COLO668 (cell line): ENCODE results near the gene DIP2C.

Experiments
- DNase-seq: peaks from one replicate; lab custom pipeline; 2025; ENCODE audit not compliant: unreplicated experiment; lab: John Stamatoyannopoulos, UW

The DIP2C gene

DNA sequence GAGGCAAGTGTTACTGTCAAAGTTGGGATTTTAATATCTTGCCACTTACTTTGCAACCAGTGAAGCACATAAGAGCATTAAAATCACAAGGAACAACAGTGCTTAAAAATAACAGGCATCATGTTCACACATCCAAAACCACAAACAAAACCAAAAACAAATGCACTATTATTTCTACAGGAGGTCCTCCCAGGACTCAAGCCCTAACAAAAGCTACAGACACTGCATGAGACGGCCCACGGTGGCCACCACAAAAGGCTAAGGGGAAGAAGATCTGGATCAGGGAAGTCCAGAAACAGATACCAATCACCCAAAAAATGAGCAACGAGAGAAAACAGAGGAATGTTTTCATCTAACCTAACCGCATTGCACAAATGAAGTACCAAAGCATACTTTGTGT, 395.8 kb downstream of the DIP2C start:
- no peak for DNase-seq

DNA sequence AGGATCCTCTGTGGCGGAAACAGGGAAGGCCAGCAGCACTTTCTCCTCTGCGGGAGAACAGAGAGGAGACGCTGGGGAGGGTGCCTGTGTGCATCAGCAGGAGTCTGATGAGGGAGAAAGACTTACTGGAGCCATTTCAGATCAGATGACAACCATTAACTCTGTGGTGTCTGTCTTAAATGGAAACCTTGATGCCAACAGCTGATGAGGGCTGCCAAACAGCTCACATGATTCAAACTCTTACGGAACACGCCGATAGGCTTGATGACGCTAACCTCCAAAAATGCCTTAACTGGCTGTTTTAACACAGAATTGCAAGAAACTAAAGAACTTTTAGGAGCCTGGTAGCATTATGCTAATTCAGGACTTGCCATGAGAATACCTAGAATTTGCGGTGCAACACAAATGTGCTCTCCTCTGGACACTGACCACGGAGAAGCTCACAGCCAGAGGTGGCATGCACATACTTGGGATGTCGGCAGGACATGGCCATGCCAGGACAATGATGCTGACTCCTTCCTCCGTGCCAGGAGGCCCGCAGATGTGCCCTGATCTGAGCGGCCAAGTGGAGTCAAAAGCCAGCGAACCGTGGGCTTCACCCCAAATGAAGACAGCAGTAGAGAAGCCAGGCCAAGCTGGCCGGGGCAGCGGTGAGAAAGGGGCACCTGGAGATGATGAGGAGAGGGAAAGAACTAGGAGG, 399.3 kb downstream of the DIP2C start:
- no peak for DNase-seq

DNA sequence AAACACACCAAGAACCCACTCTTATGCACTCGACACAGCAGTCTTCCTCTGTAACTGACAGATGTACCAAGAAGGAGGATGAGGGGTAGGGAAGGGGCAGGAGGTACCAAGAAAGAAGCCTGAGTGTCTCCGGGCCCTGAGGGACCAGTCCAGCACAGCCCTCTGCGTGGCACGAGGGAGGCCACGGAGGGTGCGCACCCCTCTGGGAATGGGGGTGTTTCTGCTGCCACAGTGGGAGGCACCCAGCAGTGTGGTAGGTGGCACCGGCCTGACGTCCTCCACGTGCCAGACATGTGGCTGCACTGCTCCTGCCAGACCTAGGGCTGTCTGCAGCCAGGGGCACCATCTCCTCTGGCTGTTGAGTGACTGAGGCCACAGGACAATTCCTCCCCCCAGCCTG, 399.9 kb downstream of the DIP2C start:
- DNase-seq = no peak

DNA sequence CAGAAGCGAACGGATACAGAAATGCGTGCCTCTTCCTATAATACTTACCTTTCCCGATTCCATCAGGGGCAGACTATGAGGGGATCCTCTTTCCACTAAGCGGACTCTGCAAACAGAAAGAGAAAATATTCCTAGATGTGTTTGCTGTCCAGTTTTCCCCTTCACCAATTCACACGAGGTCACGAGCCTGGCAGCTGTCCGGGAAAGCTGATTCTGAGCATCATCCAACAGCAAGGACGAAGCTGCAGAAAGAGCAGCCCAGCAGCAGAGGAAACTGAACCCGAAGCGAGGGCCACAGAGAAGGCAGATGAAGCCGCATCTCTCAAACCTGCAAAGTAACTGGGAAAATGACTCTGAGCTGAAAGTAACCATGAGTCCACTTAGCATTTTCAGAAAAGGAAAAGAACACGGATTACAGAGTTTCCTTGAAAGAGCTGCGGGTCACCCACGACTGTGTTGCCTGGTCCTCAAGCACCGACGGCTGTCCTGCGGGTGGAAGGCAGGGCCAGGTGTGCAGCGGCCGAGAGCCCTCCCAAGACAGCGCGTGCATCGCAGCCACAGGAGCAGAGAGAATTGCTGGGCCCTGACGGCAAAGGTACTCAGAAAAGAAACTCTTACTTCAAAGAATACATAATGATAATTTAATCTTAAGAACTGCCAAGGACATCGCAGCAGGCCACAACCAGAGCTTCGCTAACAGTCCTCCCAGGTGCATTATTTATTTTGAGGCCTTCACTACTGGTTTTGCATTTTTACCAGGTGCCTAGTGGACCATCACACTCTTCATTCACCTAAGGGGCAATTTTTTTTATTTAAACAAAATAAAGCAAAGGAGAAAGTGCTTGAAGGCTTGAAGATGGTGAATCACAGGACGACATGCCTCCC, 400.9 kb downstream of the DIP2C start:
- no peak for DNase-seq

DNA sequence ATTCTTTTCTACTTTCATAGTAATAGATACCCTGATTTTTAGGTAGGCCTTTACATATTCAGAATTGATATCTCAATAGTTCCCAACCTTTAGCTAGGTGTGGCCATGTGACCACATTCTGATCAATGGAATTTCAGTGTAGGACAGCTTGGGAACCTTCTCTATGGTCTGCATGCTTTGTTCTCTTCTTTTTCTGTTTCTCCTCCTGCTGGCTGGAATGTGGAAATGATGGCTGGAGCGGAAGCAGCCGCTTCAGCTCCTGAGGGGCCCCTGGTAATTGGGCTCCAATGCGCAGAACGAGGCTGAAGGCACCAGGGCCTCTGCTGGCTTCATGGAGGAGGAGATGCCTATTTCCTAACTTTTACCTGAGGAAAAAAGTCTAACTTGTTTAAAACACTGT, 401.7 kb downstream of the DIP2C start:
- no peak for DNase-seq

DNA sequence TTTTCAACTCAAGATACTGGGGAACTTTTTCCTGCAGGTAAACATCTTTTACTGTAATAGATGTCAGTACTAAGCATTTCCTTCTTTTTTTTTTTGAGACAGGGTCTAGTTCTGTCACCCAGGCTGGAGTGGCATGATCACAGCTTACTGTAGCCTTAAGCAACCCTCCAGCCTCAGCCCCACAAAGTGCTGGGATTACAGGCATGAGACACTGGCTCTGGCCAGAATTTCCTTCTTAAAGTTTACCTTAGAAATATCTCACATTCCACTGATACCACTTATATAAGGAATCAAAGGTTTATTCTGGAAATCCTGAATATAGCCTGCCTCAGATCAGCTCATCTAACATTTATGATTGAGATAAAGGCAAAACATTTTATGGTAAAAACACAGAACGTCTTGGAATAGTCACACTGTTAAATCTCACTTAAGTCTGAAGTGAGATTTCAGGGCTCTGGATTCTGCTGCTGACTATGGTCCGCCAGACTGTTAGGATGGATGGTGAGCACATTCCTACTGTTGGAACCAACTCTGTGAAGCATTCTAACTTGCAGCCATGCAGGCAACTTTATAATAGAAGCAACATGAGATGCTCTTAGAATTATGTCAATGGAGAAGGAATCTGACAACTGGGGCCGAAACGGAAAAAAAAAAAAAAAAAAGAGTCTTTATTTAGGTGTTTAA, 402.3 kb downstream of the DIP2C start:
- DNase-seq = no peak

DNA sequence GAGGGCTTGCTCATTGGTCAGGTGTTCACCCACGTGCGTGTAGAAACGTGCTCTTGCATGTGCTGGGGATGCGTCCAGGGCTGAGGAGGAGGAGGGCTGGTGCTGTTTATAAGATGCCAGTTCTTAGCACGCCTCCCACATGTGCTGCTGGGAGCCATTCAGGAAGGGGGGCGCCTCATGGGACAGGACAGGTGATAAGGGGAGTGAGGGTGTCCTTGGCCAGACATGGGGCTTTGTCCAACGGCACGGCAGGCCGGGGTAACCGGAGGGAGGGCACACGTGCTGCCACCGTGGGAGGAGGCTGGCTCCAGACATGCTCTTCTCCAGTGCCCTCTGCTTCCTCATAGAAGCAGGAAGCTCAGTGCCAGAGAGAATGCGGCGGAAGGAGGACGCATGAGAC, 404.3 kb downstream of the DIP2C start:
- DNase-seq = no peak

DNA sequence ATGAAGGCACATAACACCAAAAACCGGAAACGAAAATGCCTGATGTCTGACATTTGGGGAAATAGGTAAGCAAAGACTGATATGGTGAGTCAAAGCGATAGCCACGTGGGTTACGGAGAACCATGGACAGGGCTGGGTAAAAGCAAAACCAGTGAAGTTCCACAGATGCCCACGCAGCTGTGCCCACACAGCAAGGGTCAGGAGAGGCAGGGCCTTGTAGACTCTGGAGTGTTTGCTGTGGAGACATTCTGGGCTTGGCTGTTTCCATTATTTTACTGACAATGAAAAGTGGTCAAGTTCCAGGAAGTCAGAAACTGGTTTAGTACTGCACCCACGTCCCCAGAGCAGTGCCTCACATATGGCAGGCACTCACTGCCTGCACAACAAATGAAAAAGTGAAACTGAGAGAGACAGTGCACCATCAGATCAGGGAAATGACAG, 405.5 kb downstream of the DIP2C start:
- DNase-seq = no peak

DNA sequence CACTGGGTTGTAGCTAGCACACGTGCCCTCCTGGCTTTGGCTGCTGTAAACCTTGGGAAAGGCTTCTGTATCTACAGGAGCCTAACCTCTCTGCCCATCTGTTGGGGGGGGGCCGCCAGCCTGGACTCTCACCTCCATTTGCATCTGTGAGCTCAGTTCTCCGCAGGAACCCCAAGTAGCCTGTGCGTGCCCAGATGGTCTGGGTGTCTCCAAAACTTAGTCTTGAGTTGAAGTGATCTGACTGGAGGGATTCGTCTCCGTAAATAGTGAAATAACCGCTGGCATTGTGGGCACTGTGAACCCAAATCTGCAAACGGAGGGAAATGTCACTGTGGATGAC, 406.4 kb downstream of the DIP2C start:
- no peak for DNase-seq

DNA sequence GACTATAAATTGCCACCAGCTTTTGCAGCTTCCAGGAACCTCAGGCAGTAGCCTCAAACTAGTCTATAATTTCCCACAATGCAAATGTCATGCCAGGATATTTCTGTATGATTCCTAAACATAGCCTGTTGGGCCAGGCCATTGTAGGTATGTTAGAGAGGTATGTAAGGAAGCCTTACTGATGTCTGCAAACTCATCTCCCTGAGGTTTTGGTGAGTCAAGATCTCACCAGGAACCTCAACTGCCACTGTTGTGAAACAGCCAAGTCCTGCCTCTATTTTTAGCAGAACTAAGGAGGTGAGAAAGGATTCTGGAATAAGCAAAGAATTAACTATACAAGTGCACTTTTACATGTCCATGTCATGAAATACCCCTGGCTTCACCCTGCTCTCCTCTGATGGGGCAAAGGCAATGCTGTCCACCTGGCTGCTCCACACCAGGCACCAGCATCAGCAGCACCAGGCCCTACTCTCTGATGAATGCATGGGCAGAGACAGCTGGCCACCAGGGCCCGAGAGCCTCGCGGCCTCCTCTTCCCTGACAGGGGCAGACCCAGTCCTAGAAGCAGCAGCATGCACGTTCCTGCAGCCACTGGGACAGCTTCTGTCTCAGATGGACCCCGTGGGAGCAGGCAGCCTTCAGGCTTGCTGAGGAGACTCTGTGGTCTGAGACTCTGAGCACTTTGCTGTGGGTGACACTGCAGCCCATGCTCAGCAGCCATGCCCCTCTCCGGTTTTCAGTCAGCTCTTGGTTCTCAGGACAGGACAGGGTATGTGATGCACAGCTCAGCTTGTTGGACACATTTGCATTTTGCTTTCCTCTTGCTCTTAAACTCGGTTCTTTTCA, 407.0 kb downstream of the DIP2C start:
- no peak for DNase-seq

DNA sequence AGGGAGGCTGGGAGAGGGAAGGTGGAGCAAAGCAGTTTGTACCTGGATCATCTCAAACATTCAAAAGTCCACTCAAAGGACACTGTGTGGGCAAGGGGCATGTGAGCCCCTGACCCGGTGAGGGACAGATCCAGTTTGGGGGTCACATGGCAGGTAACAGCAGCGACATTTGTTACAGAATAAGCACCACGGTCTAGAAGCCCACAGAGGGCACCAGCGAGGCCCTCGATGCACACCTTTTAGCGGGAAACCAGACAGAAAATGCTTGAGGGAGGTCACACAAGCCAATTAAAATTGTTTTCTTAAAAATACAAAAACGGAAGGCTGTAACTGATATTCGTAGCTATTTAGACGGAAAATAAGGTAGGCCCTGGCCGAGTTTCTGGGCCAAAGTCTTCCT, 409.8 kb downstream of the DIP2C start:
- no peak for DNase-seq

DNA sequence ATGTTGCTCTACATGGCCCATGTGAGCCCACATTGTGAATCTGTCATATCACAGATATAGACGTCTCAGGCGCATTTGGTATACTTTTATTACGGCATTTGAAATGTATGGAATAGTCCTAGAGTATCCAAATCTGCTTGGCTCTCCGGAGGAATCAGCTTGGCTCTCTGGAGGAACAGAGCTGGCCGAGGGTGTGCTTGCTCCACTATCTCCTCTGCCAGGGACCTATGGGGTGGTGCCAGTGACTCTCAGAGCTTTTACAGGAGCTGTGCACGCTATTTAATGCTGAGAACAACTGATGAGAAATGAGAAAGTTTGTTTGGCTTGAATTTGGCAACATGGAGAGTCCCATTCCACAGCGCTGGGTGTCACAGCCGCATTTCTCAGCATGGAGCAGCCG, 410.2 kb downstream of the DIP2C start:
- no peak for DNase-seq

DNA sequence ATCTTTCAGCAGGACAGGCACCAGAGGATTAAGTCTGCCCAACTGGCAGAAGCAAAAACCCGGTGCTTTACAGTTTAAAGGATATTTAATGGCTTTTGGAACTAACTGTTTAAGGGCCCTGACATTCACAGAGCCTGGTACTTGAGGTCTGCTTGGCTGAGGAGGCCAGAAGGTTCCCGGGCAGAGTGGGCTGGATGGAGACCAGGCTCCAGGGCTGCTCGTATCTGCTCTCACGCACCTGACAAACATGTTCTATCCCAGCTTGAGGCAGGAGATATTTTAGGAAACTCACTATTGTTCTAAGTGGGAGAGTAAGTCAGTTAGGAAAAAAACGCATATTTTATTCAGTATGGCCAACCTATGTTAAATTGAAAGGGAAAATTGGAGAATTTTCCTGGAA, 410.8 kb downstream of the DIP2C start:
- DNase-seq = no peak

DNA sequence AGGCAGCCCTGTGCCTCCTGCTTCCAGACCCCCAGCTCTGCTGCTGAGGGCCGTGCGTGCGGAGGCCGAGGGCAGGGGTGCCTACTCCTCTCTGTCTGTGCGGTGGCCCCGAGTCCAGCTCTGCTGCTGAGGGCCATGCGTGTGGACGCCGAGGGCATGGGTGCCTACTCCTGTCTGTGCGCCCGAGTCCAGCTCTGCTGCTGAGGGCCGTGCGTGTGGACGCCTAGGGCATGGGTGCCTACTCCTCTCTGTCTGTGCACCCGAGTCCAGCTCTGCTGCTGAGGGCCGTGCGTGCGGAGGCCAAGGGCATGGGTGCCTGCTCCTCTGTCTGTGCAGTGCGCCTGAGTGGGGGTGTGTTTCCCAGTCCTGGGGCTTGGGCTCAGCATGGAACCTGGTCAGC, 411.5 kb downstream of the DIP2C start:
- DNase-seq = no peak

DNA sequence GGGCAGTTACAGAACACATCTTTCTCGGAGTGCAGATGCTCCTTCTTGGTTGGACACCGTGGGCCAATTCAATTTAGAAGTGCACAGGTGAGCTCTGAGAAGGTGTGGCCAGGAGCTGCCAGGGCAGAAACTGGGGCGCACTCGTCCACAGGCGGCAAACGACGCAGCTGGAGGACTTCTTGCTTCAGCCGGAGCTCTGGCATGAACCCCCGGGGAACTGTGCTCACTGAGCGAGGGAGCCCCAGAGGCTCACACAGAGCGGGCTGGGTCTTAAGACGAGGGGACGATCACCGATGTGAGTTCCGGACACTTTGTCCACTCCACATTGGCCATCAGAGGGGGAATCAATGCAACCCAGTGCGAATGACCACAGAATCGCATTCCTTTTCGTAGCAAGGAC, 413.8 kb downstream of the DIP2C start:
- no peak for DNase-seq

DNA sequence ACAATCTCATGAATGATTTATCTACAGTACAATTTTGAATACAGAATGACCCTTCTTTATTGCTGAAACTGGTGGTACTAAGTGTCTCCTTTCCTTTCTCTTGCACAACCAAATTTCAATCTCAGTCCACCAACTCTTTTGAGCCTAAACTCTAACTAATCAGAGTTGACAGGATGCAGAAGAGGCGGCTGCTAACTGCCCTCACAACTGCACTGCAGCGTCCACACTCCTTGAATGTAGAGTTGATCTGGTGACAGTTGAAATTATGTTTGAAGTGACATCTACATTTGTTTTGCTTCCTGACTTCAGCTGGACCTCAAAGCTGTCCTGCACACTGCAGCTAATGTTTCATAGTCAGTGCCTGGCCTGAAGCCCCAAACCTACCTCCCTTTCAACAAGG, 414.6 kb downstream of the DIP2C start:
- DNase-seq = no peak

DNA sequence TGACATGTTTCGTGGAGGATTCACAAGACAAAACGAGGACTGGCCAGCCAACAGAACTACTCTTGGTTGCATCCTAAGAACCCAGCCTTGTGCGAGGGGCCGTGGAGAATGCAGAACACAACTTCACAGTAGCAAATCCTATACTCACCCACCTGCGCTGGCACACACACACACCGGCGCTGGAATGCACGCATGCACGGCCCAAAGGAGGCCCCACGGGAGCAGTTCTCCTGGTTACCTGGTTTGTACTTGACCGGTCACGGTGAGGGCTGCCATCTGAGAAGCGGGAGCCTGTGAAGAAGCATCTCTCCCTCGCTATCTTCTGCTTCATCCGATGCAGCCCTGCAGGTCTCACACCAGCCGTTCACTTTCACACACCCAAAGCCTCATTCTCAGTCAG, 416.4 kb downstream of the DIP2C start:
- no peak for DNase-seq

DNA sequence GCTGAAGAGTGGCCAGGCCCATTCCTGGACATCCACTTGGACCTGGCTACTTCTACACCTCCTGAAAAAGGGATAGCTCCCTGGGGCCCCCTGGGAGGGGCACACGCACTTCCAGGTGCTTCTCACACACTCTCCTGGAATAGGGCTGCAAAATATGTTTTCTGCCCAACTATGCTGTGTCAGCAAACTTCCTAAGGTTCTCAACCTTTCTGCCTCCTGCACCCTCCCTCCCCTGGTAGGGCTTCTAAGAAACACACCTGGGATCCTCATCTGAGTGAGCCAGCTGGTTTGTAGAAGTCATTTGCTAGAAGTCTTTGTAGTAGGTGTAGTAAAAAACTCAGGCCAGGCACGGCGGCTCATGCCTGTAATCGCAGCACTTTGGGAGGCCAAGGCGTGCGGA, 417.7 kb downstream of the DIP2C start:
- DNase-seq = no peak

DNA sequence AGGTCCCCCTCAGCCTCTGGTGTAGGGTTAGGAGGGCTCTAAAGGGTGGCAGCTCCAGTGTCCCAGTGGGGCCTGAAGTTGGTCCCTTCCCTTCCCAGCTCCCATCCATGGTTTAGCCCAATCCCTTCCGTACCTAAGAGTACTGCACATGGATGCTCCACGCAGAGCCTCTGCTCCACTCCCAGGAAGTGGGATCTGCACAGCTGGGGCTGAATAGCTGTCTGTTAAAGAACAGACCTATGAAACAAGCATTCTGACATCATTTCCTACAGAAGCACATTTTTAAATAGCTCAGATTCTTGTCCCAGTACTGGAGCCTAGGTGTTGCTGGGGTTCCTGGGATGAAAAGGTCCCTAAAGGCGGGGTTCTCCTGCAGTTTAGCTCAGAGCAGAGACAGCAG, 418.3 kb downstream of the DIP2C start:
- DNase-seq = no peak

DNA sequence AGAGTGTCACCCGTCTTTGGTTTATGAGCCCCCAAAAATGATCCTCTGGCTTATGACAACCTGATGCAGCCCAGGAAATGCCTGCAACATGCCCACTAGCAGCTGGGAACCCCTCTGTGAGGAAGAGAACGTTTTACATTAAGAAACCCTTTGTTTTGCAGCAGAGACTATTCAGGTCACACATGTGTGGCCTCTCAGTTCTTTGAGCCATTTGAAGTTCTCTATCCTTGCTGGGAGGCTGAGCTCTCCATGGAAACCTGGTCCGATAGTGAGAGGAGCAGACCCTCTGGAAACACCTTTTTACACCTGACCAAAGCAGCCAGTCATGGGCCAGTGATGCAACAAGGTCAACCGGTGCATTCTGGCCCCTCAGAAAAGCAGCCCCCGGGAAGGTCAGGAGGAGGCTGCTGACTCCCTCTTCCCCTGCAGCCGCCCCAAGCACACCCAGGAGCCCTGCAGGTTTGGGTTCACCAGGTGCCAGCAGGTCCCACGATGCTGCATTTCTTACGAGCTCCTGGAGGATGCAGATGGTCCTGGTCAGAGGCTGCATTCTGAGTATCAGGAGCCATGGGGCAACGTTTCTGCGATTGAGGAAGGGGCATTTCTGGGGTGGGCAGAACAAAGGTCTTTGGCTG, 419.9 kb downstream of the DIP2C start:
- DNase-seq = no peak

DNA sequence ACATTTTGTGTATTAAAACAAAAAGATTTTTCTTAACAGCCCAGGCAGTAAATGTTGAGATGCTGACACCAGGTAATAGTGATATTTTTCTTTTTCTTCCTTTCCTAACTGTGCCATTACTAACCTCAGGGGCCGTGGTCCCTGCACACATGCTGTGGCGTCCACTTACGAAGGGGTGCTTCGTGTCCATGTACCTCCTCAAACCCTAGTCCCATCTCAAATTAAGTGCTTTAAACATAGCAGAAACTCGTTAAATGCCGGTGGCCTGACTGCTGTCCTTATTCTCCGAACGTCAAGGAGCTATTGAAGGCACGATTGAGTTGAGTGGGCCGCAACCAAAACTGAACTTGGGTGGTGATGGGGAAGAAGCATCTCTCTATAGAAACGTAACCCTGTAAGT, 421.8 kb downstream of the DIP2C start:
- DNase-seq = no peak
